ENCODE measurements around the gene GPATCH2.
"Not testable (repeated sequence)": the region's sequence is repeated elsewhere in the genome, so short reads cannot be mapped to it uniquely, and the experiment has no call there.

The GPATCH2 gene

GRCh38 chr1:217630711-217631591 is at the start of gene GPATCH2, which contains the start of gene SPATA17:
GPATCH2 (minus strand) TSS chr1:217631090; CDS start chr1:217630971, 119 bp downstream.
SPATA17 (plus strand) TSS chr1:217631344; CDS start chr1:217631379, 35 bp downstream.
- peak; percentile 65 to 87 for DNase-seq

- no peak for DNase-seq
Observed at GRCh38 chr1:217674028-217674729, 43.3 kb upstream of the GPATCH2 start.

DNA sequence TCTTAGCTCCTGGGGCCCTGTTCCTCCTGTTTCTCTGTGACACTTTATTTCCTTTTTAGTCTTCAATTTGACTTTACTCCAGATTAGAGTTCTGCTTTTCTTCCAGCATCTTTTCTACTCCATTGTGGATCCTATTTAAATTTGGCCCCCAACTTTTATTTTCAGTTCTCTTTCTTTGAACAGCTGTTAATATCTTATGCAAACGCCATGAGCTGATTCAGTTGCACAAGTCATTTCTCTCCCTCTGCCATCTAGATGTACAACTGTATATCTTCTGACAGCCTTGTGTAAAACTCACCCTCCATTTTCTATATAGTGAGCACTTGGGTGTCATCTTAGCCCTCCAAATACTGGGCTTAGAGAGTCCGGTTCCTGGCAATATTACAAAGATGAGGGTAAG is 42.5 kb upstream of the GPATCH2 start:
- DNase-seq: no peak

GRCh38 chr1:217668351-217668940 is 37.6 kb upstream of the GPATCH2 start:
- no peak for DNase-seq

- DNase-seq: no peak
Observed at GRCh38 chr1:217661407-217661806, 30.5 kb upstream of the GPATCH2 start.

DNA sequence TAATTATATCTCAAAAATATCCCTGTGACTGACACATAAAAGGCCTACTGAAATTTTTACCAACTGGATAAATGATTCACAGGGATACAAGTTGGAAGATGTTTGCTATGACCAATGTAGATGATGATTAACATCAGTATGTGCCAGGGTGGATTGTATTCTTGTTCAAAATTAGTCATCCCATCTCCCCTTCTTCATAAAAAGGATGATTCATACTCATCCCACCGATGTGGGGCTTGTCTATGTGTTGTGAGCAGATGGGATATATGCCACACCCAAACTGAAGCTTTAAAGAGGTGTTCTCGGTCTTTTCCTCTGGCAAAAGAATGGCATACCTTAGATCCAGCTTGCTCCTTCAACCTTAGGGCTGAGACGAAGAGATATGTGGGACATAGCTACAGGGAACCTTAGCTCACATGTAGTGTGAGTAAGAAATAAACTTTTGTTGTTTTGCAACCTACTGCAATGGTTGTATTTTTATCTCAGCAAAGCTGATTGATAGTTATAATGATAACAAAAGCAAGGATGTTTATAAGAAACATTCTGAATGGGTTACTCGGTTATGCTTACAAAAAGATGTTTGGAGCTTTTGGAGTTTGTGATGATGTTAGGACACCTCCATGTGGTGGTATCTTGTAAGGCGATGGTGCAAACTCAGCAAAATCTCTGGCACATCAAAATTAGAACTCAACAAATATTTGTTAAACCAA is 29.6 kb upstream of the GPATCH2 start:
- peak in 1 of 2 donors; percentile 2 for DNase-seq

DNA sequence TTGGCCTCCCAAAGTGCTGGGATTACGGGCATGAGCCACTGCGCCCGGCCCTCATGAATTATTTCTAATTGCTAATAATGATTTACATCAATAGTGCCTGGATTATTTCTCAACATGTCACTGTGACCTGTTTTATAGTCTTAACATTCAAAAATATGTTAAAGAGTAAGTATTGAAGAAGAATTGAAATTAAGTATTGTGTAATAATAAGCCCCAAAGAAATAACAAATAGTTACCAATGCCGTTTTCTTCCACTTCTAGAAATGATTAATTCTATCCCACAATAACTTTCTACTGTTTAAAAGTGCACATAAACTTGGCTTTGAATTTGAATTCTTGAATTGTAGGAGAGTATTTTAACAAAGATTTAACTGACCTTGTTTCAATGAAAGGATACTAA is 19.8 kb upstream of the GPATCH2 start:
- DNase-seq: no peak

DNA sequence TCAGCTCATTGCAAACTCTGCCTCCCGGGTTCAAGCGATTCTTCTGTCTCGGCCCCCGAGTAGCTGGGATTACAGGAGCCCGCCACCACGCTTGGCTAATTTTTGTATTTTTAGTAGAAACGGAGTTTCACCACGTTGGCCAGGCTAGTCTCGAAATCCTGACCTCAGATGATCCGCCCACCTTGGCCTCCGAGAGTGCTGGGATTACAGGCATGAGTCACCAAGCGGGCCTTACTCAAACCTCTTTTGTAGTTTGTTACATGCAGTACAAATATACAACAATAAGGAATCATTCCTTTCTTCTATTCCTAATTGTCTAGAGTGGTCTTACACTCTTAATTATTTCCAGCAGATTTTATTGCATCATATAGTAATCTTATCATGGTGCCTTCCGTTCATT is 16.9 kb upstream of the GPATCH2 start:
- DNase-seq: no peak

DNA sequence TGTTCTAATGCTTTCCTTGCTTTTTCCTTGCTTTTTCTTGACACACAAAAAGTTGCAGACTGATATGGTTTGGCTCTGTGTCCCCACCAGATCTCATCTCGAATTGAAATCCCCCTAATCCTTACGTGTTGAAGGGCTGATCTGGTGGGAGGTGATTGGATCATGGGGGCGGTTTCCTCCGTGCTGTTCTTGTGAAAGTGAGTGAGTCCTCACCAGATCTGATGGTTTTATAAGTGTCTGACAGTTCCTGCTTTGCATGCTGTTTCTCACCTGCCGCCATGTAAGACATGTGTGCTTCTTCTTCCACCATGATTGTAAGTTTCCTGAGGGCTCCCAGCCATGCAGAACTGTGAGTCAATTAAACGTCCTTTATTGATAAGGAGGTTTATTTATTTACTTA is 11.6 kb upstream of the GPATCH2 start:
- DNase-seq: no peak

GRCh38 chr1:217627431-217627830 is 3.5 kb downstream of the GPATCH2 start:
- DNase-seq: no peak

- no peak for DNase-seq
Observed at GRCh38 chr1:217626321-217626720, 4.6 kb downstream of the GPATCH2 start.

- no peak for DNase-seq
Observed at GRCh38 chr1:217622042-217622441, 8.8 kb downstream of the GPATCH2 start.

DNA sequence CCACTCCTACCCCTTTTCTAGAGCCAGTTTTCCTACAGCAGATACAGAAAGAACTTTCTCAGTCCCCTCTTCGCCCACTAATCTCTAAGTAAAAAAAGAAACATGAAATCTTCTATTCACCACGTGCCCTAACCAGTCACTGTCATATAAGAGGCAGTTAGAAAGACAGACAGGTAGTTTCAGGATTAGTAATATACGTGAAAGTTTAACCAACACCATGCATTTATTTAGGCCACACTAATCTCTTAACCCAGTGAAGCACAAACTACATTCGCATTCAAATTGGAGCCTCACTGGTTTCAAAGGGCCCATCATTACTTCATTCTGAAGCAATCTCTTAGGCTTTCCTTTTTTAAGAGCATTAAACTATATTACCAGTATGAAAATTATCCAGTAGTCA is 10.1 kb downstream of the GPATCH2 start:
- DNase-seq: no peak

DNA sequence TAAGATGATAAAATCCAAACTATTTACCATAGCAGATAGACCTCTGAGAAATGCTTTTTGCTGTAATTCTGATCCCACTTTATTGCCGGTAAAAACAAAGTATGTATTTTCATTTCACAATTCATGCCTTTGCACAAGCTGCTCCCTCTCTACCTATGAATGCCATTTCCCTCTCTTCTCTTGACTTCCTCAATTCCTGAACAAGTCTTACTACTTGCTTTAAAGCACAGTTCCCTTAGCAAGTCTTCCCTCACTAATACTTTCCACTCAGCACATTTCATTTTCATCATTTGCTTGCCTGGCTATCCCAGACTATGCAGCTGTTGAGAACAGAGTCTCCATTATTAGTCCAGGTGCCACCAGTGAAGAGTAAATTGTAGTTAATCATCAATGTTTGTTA is 13.8 kb downstream of the GPATCH2 start:
- DNase-seq: no peak

GRCh38 chr1:217614200-217614712 is 16.6 kb downstream of the GPATCH2 start:
- DNase-seq: no peak

DNA sequence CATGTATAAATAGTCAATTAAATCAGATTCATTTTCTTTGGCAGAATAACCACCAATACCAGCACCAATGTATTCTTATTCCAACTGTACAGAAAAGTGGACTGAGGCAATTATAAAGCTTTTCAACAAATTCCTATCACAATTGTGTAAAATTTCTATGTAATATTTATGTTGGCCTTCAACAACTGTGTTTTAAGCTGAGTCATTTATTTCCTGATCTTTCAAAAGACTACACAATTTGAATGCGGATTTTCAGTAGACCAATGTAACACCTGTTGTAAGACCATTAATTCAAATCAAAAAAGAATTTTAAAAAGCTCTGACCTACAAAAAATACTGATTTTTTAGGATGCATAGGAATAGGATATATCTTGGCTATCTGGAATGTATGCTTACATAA is 25.5 kb downstream of the GPATCH2 start:
- DNase-seq: no peak

- DNase-seq: no peak
Observed at GRCh38 chr1:217602380-217602779, 28.5 kb downstream of the GPATCH2 start.

DNA sequence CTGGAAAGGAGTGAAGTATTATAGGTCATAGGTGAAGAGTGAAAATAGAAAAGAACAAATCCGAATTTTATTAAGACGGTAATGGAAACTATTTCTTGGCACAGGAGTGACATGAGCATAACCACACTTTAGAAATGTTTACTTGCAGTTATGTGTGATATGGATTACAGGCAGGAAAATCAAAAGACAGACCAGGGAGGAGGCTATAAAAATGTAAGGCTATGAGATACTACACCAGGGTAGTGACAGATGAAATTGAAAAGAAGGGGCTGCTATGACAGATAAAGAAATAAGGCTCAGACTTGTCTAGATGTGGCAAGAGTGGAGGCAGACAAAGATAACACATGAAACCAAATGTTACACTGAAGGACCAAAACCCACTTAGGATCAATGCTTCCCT is 31.7 kb downstream of the GPATCH2 start:
- DNase-seq: no peak

GRCh38 chr1:217590598-217590997 is 40.3 kb downstream of the GPATCH2 start:
- DNase-seq: no peak

DNA sequence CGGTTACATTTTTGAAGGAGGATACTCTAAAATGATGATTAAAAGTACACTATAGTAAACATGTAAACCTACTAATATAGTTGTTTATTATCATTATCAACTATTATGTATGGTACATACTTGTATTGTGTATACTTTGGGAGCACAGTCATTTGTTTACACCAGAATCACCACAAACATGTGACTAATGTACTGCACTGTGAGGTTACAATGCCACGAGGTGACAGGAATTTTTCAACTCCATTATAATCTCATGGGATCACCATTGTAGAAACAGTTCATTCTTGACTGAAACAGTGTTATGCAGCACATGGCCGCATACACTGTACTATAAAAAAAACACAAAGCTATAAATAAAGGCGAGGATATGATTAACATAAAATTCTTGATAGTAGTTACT is 44.3 kb downstream of the GPATCH2 start:
- DNase-seq: no peak

GRCh38 chr1:217585577-217585976 is 45.3 kb downstream of the GPATCH2 start:
- DNase-seq: no peak

DNA sequence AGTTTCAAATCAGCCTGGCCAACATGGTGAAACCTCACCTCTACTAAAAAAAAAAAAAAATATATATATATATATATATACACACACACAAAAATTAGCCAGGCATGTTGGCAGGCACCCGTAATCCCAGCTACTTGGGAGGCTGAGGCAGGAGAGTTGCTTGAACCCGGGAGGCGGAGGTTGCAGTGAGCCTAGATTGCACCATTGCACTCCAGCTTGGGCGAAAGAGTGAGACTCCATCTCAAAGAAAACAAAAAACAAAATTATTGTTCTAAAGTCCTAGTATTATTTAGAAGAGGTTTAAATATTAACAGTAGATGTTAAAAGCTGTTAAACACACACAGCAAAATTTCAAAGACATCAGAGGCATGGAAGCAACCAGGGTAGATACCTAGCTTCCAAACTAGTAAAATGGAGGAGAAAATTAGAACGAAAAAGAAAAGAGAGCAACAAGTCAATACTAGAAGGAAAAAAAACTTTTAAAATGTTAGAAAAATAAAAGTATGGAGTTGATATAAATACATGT is 46.5 kb downstream of the GPATCH2 start:
- not testable (repeated sequence) for DNase-seq

All from hippocampal formation (tissue), 2 donors.